NB4 (cell line): ENCODE results near the gene CHPF2.

Experiments
- DNase-seq: peaks from one replicate; pipeline ENCODE4 v3.0.0; 2010; ENCODE audit warnings: low read depth
- H3K4me3 ChIP-seq: one replicate; pipeline ENCODE4 v1.5.1; 2011; ENCODE audit warnings: mild to moderate bottlenecking, low read depth, low read length, moderate library complexity
- MYC ChIP-seq: IDR thresholded peaks from 2 replicates; pipeline ENCODE4 v1.6.1; 2011; ENCODE audit warnings: low read depth, low read length
- POLR2A ChIP-seq: IDR thresholded peaks from 2 replicates; pipeline ENCODE4 v1.6.1; 2011; ENCODE audit warnings: mild to moderate bottlenecking; ENCODE audit not compliant: insufficient read length; ENCODE audit errors: extremely low read depth
- TF ChIP-seq, protein P1 (sequence below): IDR thresholded peaks from one replicate; pipeline ENCODE4 v1.5.1; 2012; ENCODE audit warnings: low read depth, low read length
- TF ChIP-seq, protein P2 (sequence below): IDR thresholded peaks from 2 replicates; pipeline ENCODE4 v1.6.1; 2011; ENCODE audit warnings: low read depth, low read length

The CHPF2 gene

DNA sequence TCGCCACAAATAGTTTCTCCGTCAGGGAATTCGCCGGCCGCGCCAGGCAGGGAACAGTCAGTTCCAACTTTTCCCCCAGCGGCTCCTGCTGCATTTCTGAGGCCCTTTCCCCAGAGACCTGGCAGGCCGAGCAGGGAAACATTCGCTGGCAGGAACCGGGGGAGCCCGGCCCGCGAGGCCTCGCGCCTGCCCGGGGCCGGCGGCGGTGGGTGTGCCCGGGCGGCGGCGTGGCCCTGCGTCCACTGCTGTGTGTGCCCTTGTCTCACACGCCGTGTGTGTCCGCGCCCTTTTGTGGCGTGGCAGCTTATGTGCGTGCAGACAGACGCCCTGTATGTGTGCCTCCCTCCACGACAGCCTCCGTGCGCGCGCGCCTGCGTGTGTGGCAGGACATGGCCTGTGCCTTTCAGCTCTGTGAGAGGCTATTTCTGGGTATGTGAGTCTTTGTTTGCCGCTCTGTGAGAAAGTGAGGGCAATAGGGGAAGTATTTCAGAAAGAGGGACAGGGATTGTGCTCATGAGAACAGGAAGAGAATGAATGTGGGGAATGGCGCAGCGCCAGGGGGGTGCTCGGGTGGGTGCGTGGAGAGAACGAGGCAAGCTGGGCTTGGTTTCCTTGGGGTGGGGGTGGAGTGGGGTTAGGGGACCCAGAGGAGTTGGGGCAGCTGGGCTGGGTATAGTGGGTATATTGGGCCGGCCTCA, 16.9 kb downstream of the CHPF2 start:
- DNase-seq, result peak; percentile 81
- peak overlapping the region; percentile 8 for H3K4me3 ChIP-seq
- TF ChIP-seq POLR2A (no peak), MYC (0 out of 2 replicates have a peak, but pooled peaks have one; percentile 22)
- TF ChIP-seq, protein P1, sequence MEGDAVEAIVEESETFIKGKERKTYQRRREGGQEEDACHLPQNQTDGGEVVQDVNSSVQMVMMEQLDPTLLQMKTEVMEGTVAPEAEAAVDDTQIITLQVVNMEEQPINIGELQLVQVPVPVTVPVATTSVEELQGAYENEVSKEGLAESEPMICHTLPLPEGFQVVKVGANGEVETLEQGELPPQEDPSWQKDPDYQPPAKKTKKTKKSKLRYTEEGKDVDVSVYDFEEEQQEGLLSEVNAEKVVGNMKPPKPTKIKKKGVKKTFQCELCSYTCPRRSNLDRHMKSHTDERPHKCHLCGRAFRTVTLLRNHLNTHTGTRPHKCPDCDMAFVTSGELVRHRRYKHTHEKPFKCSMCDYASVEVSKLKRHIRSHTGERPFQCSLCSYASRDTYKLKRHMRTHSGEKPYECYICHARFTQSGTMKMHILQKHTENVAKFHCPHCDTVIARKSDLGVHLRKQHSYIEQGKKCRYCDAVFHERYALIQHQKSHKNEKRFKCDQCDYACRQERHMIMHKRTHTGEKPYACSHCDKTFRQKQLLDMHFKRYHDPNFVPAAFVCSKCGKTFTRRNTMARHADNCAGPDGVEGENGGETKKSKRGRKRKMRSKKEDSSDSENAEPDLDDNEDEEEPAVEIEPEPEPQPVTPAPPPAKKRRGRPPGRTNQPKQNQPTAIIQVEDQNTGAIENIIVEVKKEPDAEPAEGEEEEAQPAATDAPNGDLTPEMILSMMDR, result no peak
- TF ChIP-seq, protein P2, sequence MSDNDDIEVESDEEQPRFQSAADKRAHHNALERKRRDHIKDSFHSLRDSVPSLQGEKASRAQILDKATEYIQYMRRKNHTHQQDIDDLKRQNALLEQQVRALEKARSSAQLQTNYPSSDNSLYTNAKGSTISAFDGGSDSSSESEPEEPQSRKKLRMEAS, result 0 out of 2 replicates have a peak, but pooled peaks have one; percentile 16

DNA sequence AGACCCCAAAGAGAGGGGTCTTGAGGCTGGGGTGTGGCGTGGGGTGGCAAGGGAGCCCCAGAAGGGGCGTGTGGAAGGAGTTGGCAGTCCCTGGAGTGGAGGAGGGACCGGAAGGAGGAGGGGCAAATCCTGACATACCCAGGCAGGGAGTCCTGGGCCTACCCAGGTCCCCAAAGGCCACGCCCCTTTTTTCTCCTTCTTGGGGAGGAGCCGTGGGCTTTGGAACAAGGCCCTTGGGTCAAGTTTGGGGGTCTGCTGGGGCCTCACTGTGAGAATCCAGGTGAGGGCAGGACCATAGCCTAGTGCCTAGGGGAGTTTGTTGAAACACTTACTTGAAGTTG, 17.4 kb downstream of the CHPF2 start:
- DNase-seq, result no peak
- no peak overlapping the region for H3K4me3 ChIP-seq
- TF ChIP-seq, protein P2, result no peak
- no peak for TF ChIP-seq POLR2A
- TF ChIP-seq MYC, result no peak
- TF ChIP-seq, protein P1, result no peak

DNA sequence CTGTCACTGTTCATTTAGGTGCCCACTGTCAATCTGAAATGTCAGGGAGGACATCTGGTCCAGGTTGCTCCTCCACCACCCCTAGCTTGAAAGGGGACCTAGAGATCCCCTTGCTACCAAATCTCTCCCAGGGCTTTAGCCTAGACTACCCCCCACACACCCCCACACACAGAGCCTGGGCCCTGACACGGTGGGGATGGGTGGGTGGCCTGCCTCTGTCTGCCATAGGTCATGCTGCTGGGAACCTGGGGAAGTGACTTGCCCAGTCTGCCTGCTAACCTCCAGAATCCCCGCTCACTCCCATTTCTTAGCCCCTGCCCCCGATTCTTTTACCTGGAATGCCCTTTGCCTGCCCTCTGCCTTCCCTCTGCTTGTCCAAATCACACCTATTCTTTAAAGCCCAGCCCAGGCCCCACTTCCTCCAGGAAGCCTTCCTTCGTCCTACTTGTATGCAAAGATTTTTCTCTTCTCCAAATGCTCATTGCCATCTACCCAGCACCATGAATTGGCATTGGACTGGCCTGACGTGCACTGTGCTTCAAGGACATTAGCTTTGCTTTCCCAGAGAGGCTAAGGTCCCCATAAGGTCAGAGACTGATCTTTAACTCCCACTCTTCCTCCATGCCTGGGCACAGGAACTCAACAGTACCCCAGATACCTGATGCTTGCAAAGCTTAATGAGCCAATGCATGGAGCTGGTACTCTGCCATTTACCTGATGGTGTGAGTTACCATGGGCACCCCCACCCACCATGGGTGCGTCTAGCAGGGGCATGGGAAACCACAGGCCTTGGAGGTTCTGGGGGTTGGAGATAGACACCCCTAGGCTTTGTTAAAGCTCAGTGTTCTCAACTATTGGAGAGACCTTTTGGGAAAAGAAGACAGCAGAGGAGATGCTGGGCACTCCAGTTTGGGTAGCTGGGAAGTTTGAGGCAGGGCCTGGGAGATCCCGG, 18.2 kb downstream of the CHPF2 start:
- TF ChIP-seq, protein P1, result no peak
- no peak for TF ChIP-seq MYC
- TF ChIP-seq POLR2A, result no peak
- TF ChIP-seq, protein P2, result no peak
- H3K4me3 ChIP-seq, result no peak overlapping the region

DNA sequence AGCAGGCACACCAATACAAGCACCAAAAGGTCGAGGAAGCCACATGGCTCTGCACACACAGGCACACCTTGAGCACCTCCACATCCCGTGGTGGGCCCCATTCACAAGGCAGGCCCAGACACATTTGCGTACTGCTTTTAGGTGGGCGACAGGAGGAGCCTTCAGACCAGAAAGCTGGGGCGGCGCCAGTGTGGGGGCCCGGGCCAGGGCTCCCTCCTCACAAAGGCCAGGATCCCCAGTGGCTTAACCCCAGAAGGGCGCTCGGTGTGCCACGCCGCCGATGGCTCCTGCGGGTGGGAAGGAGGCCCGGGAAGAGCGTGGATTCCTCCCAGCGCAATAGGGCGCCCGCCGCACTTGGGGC, 19.0 kb downstream of the CHPF2 start:
- no peak for TF ChIP-seq MYC
- TF ChIP-seq, protein P2, result no peak
- no peak for DNase-seq
- H3K4me3 ChIP-seq, result no peak overlapping the region

More for the DNA sequence above, 18.2 kb downstream of the CHPF2 start:
- DNase-seq, result no peak

DNA sequence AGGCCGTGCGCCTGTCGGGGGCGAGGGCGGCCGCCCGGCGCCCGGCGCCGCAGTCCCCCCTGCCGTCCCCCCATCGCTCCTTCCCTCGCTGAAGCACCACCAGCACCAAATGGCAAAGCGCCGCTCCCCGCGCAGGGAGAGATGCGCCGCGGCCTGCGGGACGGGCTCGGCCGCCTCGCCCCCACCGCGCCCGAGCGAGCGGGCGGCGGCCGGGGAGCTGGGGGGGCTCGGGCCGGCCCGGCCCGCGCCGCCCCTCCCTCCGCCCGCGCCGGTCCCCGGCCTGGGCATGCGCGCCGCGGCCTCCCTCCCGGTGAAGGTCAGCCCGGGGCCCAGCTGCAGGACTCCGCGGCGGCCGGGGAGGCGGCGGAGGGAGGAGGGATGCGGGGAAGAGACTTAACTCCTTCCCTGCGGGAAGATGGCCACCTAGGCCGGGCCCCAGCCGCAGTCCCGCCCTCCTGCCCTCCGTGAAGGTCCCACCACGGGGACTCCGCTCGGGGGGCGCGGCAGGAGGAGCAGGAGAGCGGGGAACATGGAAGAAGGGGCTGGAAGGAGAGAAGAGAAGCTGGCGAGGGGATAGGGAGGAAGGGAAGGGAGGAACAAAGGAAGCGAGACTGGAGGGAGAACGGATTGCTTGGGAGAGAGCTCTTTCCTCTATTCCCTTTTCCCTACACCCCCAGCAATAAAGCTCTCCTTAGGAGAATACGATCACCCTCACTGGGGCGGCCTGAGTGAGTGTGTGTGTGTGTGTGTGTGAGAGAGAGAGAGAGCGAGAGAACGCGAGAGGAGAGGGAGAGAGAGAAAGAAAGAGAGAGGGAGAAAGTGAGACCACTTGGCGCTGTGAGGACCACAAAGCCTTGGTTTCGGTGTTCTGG, 19.6 kb downstream of the CHPF2 start:
- TF ChIP-seq, protein P2, result no peak
- TF ChIP-seq, protein P1, result no peak
- TF ChIP-seq POLR2A (no peak), MYC (no peak)
- DNase-seq, result no peak
- no peak overlapping the region for H3K4me3 ChIP-seq
